Measurements from ENCODE around the gene FSHR.

Gene FSHR

GRCh38 chr2:49165662-49166061 is 11.3 kb upstream of the FSHR start:
- no peaks in the 10 kb centered on the region for H3K27me3 ChIP-seq (ENCODE audit: control insufficient read depth, insufficient read depth, low read length)
- H3K4me1 ChIP-seq (ENCODE audit: control insufficient read depth, insufficient read depth, low read length), result no peaks in the 10 kb centered on the region
- no peaks in the 10 kb centered on the region for H3K9me3 ChIP-seq (ENCODE audit: control insufficient read depth, insufficient read depth, low read length)
- no peak overlapping the region for H3K9ac ChIP-seq (ENCODE audit: low read depth, low read length)
- no peaks in the 10 kb centered on the region for H3K36me3 ChIP-seq (ENCODE audit: control insufficient read depth, insufficient read depth, low read length)
- no peak overlapping the region for H3K4me3 ChIP-seq (ENCODE audit: low read depth, low read length)

GRCh38 chr2:49164729-49165128 is 10.4 kb upstream of the FSHR start:
- no peaks in the 10 kb centered on the region for H3K4me1 ChIP-seq (ENCODE audit: control insufficient read depth, insufficient read depth, low read length)
- H3K36me3 ChIP-seq (ENCODE audit: control insufficient read depth, insufficient read depth, low read length), result no peaks in the 10 kb centered on the region
- H3K9ac ChIP-seq (ENCODE audit: low read depth, low read length), result no peak overlapping the region
- no peak overlapping the region for H3K4me3 ChIP-seq (ENCODE audit: low read depth, low read length)
- no peaks in the 10 kb centered on the region for H3K9me3 ChIP-seq (ENCODE audit: control insufficient read depth, insufficient read depth, low read length)
- H3K27me3 ChIP-seq (ENCODE audit: control insufficient read depth, insufficient read depth, low read length), result no peaks in the 10 kb centered on the region

GRCh38 chr2:49162151-49162550 is 7.8 kb upstream of the FSHR start:
- H3K9me3 ChIP-seq (ENCODE audit: control insufficient read depth, insufficient read depth, low read length), result no peaks in the 10 kb centered on the region
- no peaks in the 10 kb centered on the region for H3K36me3 ChIP-seq (ENCODE audit: control insufficient read depth, insufficient read depth, low read length)
- H3K4me3 ChIP-seq (ENCODE audit: low read depth, low read length), result no peak overlapping the region
- H3K27me3 ChIP-seq (ENCODE audit: control insufficient read depth, insufficient read depth, low read length), result no peaks in the 10 kb centered on the region
- H3K9ac ChIP-seq (ENCODE audit: low read depth, low read length), result no peak overlapping the region
- no peaks in the 10 kb centered on the region for H3K4me1 ChIP-seq (ENCODE audit: control insufficient read depth, insufficient read depth, low read length)

DNA sequence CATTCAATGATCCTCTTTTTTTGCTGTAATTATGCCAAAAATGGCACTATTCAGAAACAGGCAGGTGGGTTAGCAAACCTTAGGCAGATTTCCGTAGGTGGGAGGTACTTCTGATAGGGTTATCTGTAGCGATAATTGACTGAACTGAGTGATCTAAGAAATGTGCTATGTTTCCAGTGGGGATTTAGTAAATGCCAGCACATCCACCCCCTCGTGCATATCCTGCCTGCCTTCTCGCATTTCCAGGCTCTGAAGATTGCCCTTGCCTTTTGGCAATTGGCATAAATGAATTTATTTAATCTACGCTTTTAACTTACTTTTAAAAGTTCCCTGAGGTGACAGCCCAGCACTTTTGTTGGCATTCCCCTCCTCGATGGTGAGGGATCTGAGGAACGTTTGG is 576 bp upstream of the FSHR start:
- peaks cover 15% of the 10 kb centered on the region for H3K4me1 ChIP-seq (ENCODE audit: control insufficient read depth, insufficient read depth, low read length)
- no peaks in the 10 kb centered on the region for H3K9me3 ChIP-seq (ENCODE audit: control insufficient read depth, insufficient read depth, low read length)
- H3K4me3 ChIP-seq (ENCODE audit: low read depth, low read length), result no peak overlapping the region
- no peaks in the 10 kb centered on the region for H3K27me3 ChIP-seq (ENCODE audit: control insufficient read depth, insufficient read depth, low read length)
- H3K36me3 ChIP-seq (ENCODE audit: control insufficient read depth, insufficient read depth, low read length), result no peaks in the 10 kb centered on the region
- no peak overlapping the region for H3K9ac ChIP-seq (ENCODE audit: low read depth, low read length)

GRCh38 chr2:49153252-49153651 is 1.1 kb downstream of the FSHR start:
- Histone ChIP-seq H3K36me3 (ENCODE audit: control insufficient read depth, insufficient read depth, low read length) (no peaks in the 10 kb centered on the region), H3K4me1 (ENCODE audit: control insufficient read depth, insufficient read depth, low read length) (peaks cover 15% of the 10 kb centered on the region), H3K9me3 (ENCODE audit: control insufficient read depth, insufficient read depth, low read length) (no peaks in the 10 kb centered on the region), H3K9ac (ENCODE audit: low read depth, low read length) (no peak overlapping the region), H3K27me3 (ENCODE audit: control insufficient read depth, insufficient read depth, low read length) (no peaks in the 10 kb centered on the region), H3K4me3 (ENCODE audit: low read depth, low read length) (no peak overlapping the region)

DNA sequence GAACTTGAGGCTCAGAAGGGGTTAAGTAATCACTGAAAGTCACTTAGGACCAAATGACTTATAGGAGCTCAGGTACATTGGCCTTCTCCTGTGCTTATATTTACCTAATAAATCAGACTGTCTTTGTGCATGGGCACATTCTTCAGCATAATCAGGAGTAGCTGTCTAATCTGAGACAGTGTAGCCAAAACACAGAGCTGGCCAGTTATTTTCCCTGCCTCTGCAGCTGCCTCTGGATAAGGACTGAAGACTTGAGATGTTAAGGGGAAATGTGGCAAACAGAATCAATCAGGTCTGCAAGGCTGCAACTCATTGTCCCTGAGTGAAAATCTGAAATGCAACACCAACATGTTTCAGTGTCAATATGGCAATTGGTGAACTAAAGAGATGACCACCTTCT is 1.5 kb downstream of the FSHR start:
- Histone ChIP-seq H3K9ac (ENCODE audit: low read depth, low read length) (no peak overlapping the region), H3K4me3 (ENCODE audit: low read depth, low read length) (no peak overlapping the region), H3K4me1 (ENCODE audit: control insufficient read depth, insufficient read depth, low read length) (peaks cover 15% of the 10 kb centered on the region), H3K36me3 (ENCODE audit: control insufficient read depth, insufficient read depth, low read length) (no peaks in the 10 kb centered on the region), H3K27me3 (ENCODE audit: control insufficient read depth, insufficient read depth, low read length) (no peaks in the 10 kb centered on the region), H3K9me3 (ENCODE audit: control insufficient read depth, insufficient read depth, low read length) (no peaks in the 10 kb centered on the region)

GRCh38 chr2:49146401-49146800 is 7.9 kb downstream of the FSHR start:
- Histone ChIP-seq H3K4me1 (ENCODE audit: control insufficient read depth, insufficient read depth, low read length) (no peaks in the 10 kb centered on the region), H3K9me3 (ENCODE audit: control insufficient read depth, insufficient read depth, low read length) (no peaks in the 10 kb centered on the region)

GRCh38 chr2:49131801-49132200 is 22.5 kb downstream of the FSHR start:
- Histone ChIP-seq H3K4me1 (ENCODE audit: control insufficient read depth, insufficient read depth, low read length) (no peaks in the 10 kb centered on the region), H3K36me3 (ENCODE audit: control insufficient read depth, insufficient read depth, low read length) (no peaks in the 10 kb centered on the region), H3K27me3 (ENCODE audit: control insufficient read depth, insufficient read depth, low read length) (no peaks in the 10 kb centered on the region), H3K4me3 (ENCODE audit: low read depth, low read length) (no peak overlapping the region), H3K9ac (ENCODE audit: low read depth, low read length) (no peak overlapping the region), H3K9me3 (ENCODE audit: control insufficient read depth, insufficient read depth, low read length) (no peaks in the 10 kb centered on the region)

More at GRCh38 chr2:49146401-49146800, 7.9 kb downstream of the FSHR start:
- Histone ChIP-seq H3K4me3 (ENCODE audit: low read depth, low read length) (no peak overlapping the region), H3K27me3 (ENCODE audit: control insufficient read depth, insufficient read depth, low read length) (no peaks in the 10 kb centered on the region), H3K36me3 (ENCODE audit: control insufficient read depth, insufficient read depth, low read length) (no peaks in the 10 kb centered on the region), H3K9ac (ENCODE audit: low read depth, low read length) (no peak overlapping the region)

- Histone ChIP-seq H3K27me3 (ENCODE audit: control insufficient read depth, insufficient read depth, low read length) (no peaks in the 10 kb centered on the region), H3K4me1 (ENCODE audit: control insufficient read depth, insufficient read depth, low read length) (no peaks in the 10 kb centered on the region), H3K4me3 (ENCODE audit: low read depth, low read length) (no peak overlapping the region), H3K9ac (ENCODE audit: low read depth, low read length) (no peak overlapping the region), H3K9me3 (ENCODE audit: control insufficient read depth, insufficient read depth, low read length) (no peaks in the 10 kb centered on the region), H3K36me3 (ENCODE audit: control insufficient read depth, insufficient read depth, low read length) (no peaks in the 10 kb centered on the region)
Measured at GRCh38 chr2:49129034-49129433, 25.3 kb downstream of the FSHR start.

DNA sequence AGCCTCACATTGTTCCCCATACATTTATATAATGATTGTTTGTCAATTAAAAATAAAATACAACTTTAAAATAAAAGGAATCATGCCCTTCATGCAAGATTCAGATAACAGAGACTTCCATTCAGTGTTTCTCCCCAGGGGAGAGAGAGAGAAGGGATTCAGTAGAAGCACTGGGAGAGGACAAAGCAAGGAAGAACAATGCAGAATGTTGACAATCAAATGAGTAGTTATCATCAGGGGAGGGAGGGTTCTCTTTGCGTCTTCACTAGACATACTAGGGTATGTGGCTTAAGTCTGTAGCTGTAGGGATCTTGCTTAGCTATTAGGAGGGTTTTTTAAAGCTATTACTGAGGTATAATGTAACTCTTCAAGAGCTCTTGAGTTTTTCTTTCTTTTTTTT is 30.7 kb downstream of the FSHR start:
- no peaks in the 10 kb centered on the region for H3K36me3 ChIP-seq (ENCODE audit: control insufficient read depth, insufficient read depth, low read length)
- no peaks in the 10 kb centered on the region for H3K27me3 ChIP-seq (ENCODE audit: control insufficient read depth, insufficient read depth, low read length)
- no peak overlapping the region for H3K4me3 ChIP-seq (ENCODE audit: low read depth, low read length)
- no peak overlapping the region for H3K9ac ChIP-seq (ENCODE audit: low read depth, low read length)
- H3K4me1 ChIP-seq (ENCODE audit: control insufficient read depth, insufficient read depth, low read length), result no peaks in the 10 kb centered on the region
- H3K9me3 ChIP-seq (ENCODE audit: control insufficient read depth, insufficient read depth, low read length), result no peaks in the 10 kb centered on the region

GRCh38 chr2:49122107-49122506 is 32.2 kb downstream of the FSHR start:
- no peaks in the 10 kb centered on the region for H3K27me3 ChIP-seq (ENCODE audit: control insufficient read depth, insufficient read depth, low read length)
- H3K36me3 ChIP-seq (ENCODE audit: control insufficient read depth, insufficient read depth, low read length), result no peaks in the 10 kb centered on the region
- no peaks in the 10 kb centered on the region for H3K4me1 ChIP-seq (ENCODE audit: control insufficient read depth, insufficient read depth, low read length)
- H3K4me3 ChIP-seq (ENCODE audit: low read depth, low read length), result no peak overlapping the region
- no peak overlapping the region for H3K9ac ChIP-seq (ENCODE audit: low read depth, low read length)
- H3K9me3 ChIP-seq (ENCODE audit: control insufficient read depth, insufficient read depth, low read length), result no peaks in the 10 kb centered on the region

GRCh38 chr2:49113046-49113445 is 41.3 kb downstream of the FSHR start:
- Histone ChIP-seq H3K9ac (ENCODE audit: low read depth, low read length) (no peak overlapping the region), H3K4me1 (ENCODE audit: control insufficient read depth, insufficient read depth, low read length) (no peaks in the 10 kb centered on the region), H3K9me3 (ENCODE audit: control insufficient read depth, insufficient read depth, low read length) (no peaks in the 10 kb centered on the region), H3K36me3 (ENCODE audit: control insufficient read depth, insufficient read depth, low read length) (no peaks in the 10 kb centered on the region), H3K27me3 (ENCODE audit: control insufficient read depth, insufficient read depth, low read length) (no peaks in the 10 kb centered on the region), H3K4me3 (ENCODE audit: low read depth, low read length) (no peak overlapping the region)

GRCh38 chr2:49111456-49111855 is 42.9 kb downstream of the FSHR start:
- no peak overlapping the region for H3K4me3 ChIP-seq (ENCODE audit: low read depth, low read length)
- no peaks in the 10 kb centered on the region for H3K36me3 ChIP-seq (ENCODE audit: control insufficient read depth, insufficient read depth, low read length)
- no peaks in the 10 kb centered on the region for H3K4me1 ChIP-seq (ENCODE audit: control insufficient read depth, insufficient read depth, low read length)
- no peaks in the 10 kb centered on the region for H3K27me3 ChIP-seq (ENCODE audit: control insufficient read depth, insufficient read depth, low read length)
- no peak overlapping the region for H3K9ac ChIP-seq (ENCODE audit: low read depth, low read length)
- H3K9me3 ChIP-seq (ENCODE audit: control insufficient read depth, insufficient read depth, low read length), result no peaks in the 10 kb centered on the region
